Naive thymus-derived CD8-positive, alpha-beta T cell (primary cell): ENCODE data around the gene TMEM242. TPM values are rescaled to one million over a fixed set of nuclear protein-coding genes. Genes with fewer than 3 reads are reported as not detected.
A peak's percentile ranks its signal among the peaks of the same experiment; 100 is the strongest.

Source experiments
- ATAC-seq, 2 donors: fragments of 150-1000 bp; cut with Tn5 transposase in 1 of 2; sonication (Bioruptor Pico), chemical (Tn5 transposase) in 1 of 2; 1 replicate in 1 of 2; 2 replicates in 1 of 2; pipeline ENCODE4 v1.10.0; 2021; ENCODE audit warnings: mild to moderate bottlenecking in 2 of 2, moderate library complexity in 2 of 2
- POLR2A ChIA-PET: fragments of 350-600 bp; sonication (Branson Sonifier 250); formaldehyde crosslinking; loops from one replicate; lab custom pipeline; 2021; ENCODE audit warnings: antibody characterized with exemption; lab: Charles Lee
- DNase-seq, 10 donors: peaks; one replicate each; pipeline versions ENCODE4 v3.0.0 to v3.0.0-alpha.2; 2020 to 2022
- H3K27ac Mint-ChIP-seq, 10 donors: one replicate each; pipeline ENCODE4 v1.8.0; 2020 to 2022; ENCODE audit warnings: mild to moderate bottlenecking in 10 of 10, mixed read lengths in 10 of 10, moderate library complexity in 4 of 10, inconsistent platforms in 1 of 10
- H3K27me3 Mint-ChIP-seq, 5 donors: one replicate each; pipeline ENCODE4 v1.8.0; 2021 to 2022; ENCODE audit warnings: mixed read lengths in 5 of 5
- H3K36me3 Mint-ChIP-seq, 3 donors: one replicate each; pipeline ENCODE4 v1.8.0; 2020 to 2022; ENCODE audit warnings: mixed read lengths in 3 of 3, mild to moderate bottlenecking in 2 of 3, inconsistent platforms in 1 of 3
- H3K4me1 Mint-ChIP-seq, 4 donors: one replicate each; pipeline ENCODE4 v1.8.0; 2021 to 2022; ENCODE audit warnings: mixed read lengths in 4 of 4
- H3K4me3 Mint-ChIP-seq, 10 donors: one replicate each; pipeline ENCODE4 v1.8.0; 2020 to 2022; ENCODE audit warnings: mild to moderate bottlenecking in 10 of 10, mixed read lengths in 10 of 10, moderate library complexity in 6 of 10, inconsistent platforms in 1 of 10
- H3K9me3 Mint-ChIP-seq, 9 donors: one replicate each; pipeline ENCODE4 v1.8.0; 2020 to 2022; ENCODE audit warnings: mixed read lengths in 9 of 9, mild to moderate bottlenecking in 3 of 9, inconsistent platforms in 1 of 9, moderate library complexity in 1 of 9
- polyA plus RNA-seq, 3 donors: library from polyadenylated mRNA; unstranded; fragments of 300-500 nt; fragmentation: Illumina TruSeq; gene quantifications; one replicate each; pipeline ENCODE4 v1.2.3, GENCODE V29; 2021
- total RNA-seq, 8 experiments: library from RNA in 2 of 8; stranded (reverse) in 2 of 8; gene quantifications; one replicate each; pipeline ENCODE4 v1.2.3 and lab custom pipeline; 2021 to 2026

The TMEM242 gene
- total and polyA plus RNA-seq, 5 experiments from 2014 or later, result 9.5 to 14.4 (median 13.0) TPM

DNA sequence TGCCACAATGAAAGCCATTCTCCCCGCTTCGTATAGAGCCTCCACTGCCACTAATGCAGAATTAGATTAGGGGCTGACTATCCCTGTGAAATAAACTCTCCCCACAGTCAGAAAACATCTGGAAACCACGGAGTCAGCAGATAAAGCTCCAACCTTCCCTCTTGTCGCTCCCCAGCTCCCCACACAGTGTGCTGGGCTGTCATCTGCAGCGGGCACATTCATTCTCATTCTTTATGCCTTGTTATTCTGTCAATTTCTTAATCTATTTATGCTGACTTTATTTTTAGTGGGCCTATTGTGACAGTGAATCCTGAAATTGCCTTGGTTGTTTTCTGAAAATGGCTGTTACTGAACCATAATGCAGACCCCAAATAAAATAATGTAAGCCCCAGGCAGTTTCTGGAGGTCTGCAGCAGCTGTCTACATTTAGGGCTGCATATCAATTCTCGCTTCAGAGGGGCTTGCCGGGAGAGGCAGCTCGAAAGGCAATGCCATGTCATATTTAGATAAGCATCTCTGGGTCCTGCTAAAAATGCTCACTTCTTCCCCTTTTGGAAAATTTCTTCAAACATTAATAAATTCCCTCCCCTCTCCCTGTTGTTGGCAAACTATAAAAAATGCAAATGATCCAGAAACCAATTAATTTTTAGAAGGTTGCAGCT, 71.6 kb downstream of the TMEM242 start:
- POLR2A ChIA-PET, result no interaction called here

DNA sequence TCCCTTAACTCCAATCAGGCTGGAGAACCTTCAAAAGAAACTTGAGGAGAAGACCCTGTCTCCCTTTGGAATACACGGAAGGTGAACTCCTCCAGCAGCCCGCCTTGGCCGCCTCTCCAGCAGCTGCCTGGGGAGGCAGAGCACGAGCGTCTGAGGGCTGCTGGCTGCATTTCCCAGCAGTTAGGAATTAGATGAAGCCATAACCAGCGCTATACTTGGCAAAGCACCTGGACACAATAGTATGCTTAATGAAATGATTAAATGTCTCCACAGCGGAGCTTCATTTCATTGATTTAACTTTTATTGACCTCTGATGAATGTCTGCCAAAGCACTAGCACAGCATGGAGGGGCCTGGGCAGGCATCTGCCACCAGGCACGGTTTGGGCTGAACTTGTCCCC, 73.5 kb downstream of the TMEM242 start:
- H3K36me3 Mint-ChIP-seq, result peaks cover 0 to 6% (median 5%) of the 10 kb centered on the region in 3 donors
- peaks cover 0 to 16% (median 9%) of the 10 kb centered on the region in 5 donors for H3K27me3 Mint-ChIP-seq
- H3K27ac Mint-ChIP-seq, result no peak overlapping the region
- POLR2A ChIA-PET, result interaction anchor here (0.6 kb wide), 1 partner anchor 18 kb away, joined by 3 read pairs; no protein-coding TSS in a partner anchor
- no peak overlapping the region for H3K4me3 Mint-ChIP-seq
- peaks cover 0 to 6% (median 0%) of the 10 kb centered on the region in 4 donors for H3K4me1 Mint-ChIP-seq
- no peak for ATAC-seq
- no peak for DNase-seq
- H3K9me3 Mint-ChIP-seq, result peaks cover 0 to 14% (median 6%) of the 10 kb centered on the region in 9 donors

More for the DNA sequence above, 71.6 kb downstream of the TMEM242 start:
- peaks cover 0 to 6% (median 5%) of the 10 kb centered on the region in 3 donors for H3K36me3 Mint-ChIP-seq
- DNase-seq, result no peak
- ATAC-seq, result no peak
- H3K4me1 Mint-ChIP-seq, result peaks cover 0 to 6% (median 0%) of the 10 kb centered on the region in 4 donors
- peak overlapping the region in 1 of 10 donors; percentile 47 for H3K27ac Mint-ChIP-seq
- peaks cover 0 to 14% (median 6%) of the 10 kb centered on the region in 9 donors for H3K9me3 Mint-ChIP-seq
- peaks cover 0 to 29% (median 15%) of the 10 kb centered on the region in 5 donors for H3K27me3 Mint-ChIP-seq
- H3K4me3 Mint-ChIP-seq, result no peak overlapping the region

DNA sequence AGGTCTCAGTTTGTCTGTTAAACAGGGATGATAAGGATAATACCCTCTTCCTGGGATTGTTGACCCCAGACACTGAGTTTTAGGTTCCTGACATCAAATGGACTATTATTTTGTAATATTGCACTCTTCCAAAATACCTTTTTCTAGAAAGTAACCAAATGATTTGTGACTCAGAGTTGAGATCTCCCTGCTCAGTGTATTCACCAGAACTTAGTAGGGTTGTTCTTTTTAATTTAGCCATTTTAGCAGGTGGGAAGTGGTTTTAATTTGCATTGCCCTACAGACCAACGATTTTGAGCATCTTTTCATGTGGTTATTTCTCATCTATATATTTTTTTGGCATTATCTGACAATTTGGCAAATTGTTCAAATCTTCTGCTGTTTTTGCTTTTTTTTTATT, 75.1 kb downstream of the TMEM242 start:
- H3K4me1 Mint-ChIP-seq, result no peaks in the 10 kb centered on the region
- no peak overlapping the region for H3K27ac Mint-ChIP-seq
- POLR2A ChIA-PET, result no interaction called here

DNA sequence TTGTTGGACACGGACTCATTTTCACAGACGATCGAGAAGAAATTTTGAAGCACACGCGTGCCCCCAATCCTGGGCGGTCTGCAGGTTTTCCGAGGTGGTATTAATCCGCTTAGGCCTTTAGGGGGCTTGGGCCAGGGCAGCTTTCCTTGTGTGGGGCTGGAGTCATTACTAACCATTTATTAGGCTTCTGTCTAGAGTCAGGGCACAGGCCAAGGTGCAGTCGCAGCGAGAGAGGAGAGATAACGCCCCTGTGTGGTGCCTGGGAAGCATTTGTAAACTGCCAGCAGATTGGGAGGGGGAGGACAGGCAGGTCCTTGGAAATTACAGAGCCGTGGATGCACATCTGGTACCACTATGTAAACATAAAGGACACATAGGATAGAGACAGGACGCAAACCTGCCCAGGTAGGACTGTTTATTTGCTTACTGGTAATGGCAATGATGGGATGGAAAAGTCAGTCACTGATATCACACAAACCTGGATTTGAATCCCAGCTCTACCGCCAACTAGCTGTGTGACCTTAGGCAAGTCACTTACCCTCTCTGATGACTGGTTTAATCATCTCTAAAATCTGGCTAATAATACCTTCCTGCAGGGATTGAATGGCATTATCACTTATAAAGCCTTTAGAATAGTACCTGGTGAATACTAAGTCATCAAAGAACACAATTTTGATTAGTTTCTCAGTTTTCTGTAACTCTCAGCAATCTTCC, 76.4 kb downstream of the TMEM242 start:
- DNase-seq (no peak), ATAC-seq (no peak)
- Mint-ChIP-seq H3K27ac (peak overlapping the region in 1 of 10 donors; percentile 5), H3K4me3 (no peak overlapping the region), H3K27me3 (peaks cover 0 to 9% (median 3%) of the 10 kb centered on the region in 5 donors), H3K4me1 (peaks cover 0 to 2% (median 0%) of the 10 kb centered on the region in 4 donors), H3K9me3 (peaks cover 4 to 14% (median 9%) of the 10 kb centered on the region in 9 donors), H3K36me3 (peaks cover 0 to 6% (median 5%) of the 10 kb centered on the region in 3 donors)
- POLR2A ChIA-PET, result no interaction called here

More for the DNA sequence above, 75.1 kb downstream of the TMEM242 start:
- Mint-ChIP-seq H3K36me3 (peaks cover 0 to 6% (median 5%) of the 10 kb centered on the region in 3 donors), H3K9me3 (peaks cover 4 to 14% (median 9%) of the 10 kb centered on the region in 9 donors), H3K4me3 (no peak overlapping the region), H3K27me3 (peaks cover 0 to 14% (median 3%) of the 10 kb centered on the region in 5 donors)
- ATAC-seq (no peak), DNase-seq (no peak)

DNA sequence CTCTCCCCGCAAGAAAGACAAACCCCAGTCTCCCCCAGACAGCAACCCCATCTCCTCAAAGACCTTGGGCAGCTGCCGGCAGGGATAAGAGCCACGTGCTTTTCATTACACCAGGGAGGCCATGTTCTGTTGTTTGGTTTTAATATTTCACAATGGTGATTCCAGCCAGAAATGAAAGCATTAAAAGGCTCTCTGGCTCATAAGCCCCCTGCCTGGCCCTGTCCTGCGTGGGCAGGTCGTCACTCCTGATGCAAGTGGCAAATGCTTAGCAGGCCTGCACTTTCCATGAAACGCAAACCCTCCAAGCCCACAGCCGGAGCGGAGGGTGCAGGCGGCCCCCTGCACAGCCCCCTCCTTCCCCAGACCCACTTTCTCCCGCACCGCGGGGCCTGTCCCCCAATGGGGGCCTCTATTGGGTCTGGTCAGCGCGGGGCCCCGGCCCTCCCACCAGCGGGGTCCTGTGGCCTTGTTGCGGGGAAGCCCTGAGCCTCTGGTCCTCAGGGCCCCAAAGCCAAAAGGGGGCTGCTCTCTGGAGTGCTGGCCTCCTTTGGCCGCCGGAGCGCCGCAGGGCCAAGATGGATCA, 77.2 kb downstream of the TMEM242 start:
- no peak overlapping the region for H3K4me3 Mint-ChIP-seq
- ATAC-seq, result no peak
- POLR2A ChIA-PET, result no interaction called here
- peaks cover 0 to 2% (median 0%) of the 10 kb centered on the region in 4 donors for H3K4me1 Mint-ChIP-seq
- peaks cover 0 to 7% (median 2%) of the 10 kb centered on the region in 5 donors for H3K27me3 Mint-ChIP-seq
- no peak overlapping the region for H3K27ac Mint-ChIP-seq
- H3K36me3 Mint-ChIP-seq, result peaks cover 0 to 6% (median 5%) of the 10 kb centered on the region in 3 donors
- H3K9me3 Mint-ChIP-seq, result peaks cover 4 to 14% (median 9%) of the 10 kb centered on the region in 9 donors
- no peak for DNase-seq

DNA sequence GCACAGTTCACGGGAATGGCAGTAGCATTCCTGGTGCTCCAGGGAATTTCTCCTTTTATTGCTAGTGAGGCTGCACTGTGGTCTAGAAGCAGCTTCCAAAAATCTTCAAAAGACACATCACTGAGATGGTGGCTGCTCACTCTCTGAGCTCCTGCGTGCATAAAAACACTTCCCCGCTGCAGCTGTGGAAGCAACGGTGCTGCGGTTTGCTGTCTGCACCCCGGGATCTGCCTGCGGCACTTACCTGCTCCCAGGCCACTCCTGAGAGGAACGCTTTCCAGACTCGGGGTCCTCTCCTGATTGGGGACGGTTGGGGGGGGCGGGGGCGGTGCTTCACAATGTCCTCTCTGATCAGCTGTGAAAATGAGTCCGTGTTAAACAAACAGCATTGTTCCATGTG, 77.9 kb downstream of the TMEM242 start:
- Mint-ChIP-seq H3K9me3 (peaks cover 4 to 14% (median 9%) of the 10 kb centered on the region in 9 donors), H3K36me3 (peaks cover 0 to 6% (median 5%) of the 10 kb centered on the region in 3 donors)
- POLR2A ChIA-PET, result no interaction called here

DNA sequence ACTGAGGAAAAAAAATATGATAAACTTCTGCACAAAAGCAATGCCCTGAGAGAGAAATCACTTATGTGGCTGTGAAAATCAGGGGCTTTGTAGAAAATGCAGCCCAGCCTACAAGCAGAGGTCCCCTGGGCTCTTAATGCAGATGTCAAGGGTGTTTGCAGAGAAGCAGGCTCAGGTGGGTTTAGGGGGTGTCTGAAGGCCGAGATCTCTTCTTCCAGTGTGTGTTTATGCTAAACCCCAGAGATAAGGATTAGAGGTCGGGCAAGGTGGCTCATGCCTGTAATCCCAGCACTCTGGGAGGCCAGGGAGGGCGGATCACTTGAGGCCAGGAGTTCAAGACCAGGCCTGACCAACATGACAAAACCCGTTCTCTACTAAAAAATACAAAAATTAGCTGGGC, 78.5 kb downstream of the TMEM242 start:
- H3K27ac Mint-ChIP-seq, result no peak overlapping the region
- peaks cover 0 to 6% (median 2%) of the 10 kb centered on the region in 5 donors for H3K27me3 Mint-ChIP-seq
- no peak for ATAC-seq
- peaks cover 0 to 2% (median 0%) of the 10 kb centered on the region in 4 donors for H3K4me1 Mint-ChIP-seq
- no peak for DNase-seq
- peaks cover 4 to 14% (median 9%) of the 10 kb centered on the region in 9 donors for H3K9me3 Mint-ChIP-seq
- no peak overlapping the region for H3K4me3 Mint-ChIP-seq
- H3K36me3 Mint-ChIP-seq, result peaks cover 0 to 6% (median 5%) of the 10 kb centered on the region in 3 donors
- POLR2A ChIA-PET, result no interaction called here

More for the DNA sequence above, 77.9 kb downstream of the TMEM242 start:
- Mint-ChIP-seq H3K27me3 (peaks cover 0 to 5% (median 2%) of the 10 kb centered on the region in 5 donors), H3K4me3 (no peak overlapping the region), H3K27ac (no peak overlapping the region), H3K4me1 (peaks cover 0 to 2% (median 0%) of the 10 kb centered on the region in 4 donors)
- ATAC-seq (no peak), DNase-seq (no peak)

DNA sequence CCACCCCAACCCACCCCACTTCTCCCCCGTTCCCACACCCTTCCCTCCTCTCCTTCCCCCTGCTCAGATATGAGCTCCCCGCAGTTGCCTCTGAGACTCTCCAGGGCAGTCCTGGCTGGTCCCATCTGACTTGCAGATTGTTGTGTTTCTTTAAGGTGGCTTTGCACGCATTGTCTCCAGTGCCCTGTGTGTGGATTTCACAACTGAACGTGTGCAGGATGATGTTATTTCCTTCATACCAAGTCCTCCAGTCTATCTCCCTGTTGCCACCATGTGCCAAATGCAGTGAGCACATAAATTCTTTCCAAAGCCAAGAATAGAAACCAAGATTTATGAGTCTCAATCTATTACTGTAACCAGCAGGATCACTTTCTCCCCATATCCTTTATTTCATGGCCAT, 79.1 kb downstream of the TMEM242 start:
- H3K4me3 Mint-ChIP-seq, result no peak overlapping the region
- H3K27ac Mint-ChIP-seq, result no peak overlapping the region
- peaks cover 0 to 9% (median 2%) of the 10 kb centered on the region in 5 donors for H3K27me3 Mint-ChIP-seq
- DNase-seq (no peak), ATAC-seq (no peak)
- peaks cover 0 to 6% (median 5%) of the 10 kb centered on the region in 3 donors for H3K36me3 Mint-ChIP-seq
- POLR2A ChIA-PET, result no interaction called here
- H3K9me3 Mint-ChIP-seq, result peaks cover 4 to 12% (median 6%) of the 10 kb centered on the region in 9 donors
- peaks cover 0 to 2% (median 0%) of the 10 kb centered on the region in 4 donors for H3K4me1 Mint-ChIP-seq

DNA sequence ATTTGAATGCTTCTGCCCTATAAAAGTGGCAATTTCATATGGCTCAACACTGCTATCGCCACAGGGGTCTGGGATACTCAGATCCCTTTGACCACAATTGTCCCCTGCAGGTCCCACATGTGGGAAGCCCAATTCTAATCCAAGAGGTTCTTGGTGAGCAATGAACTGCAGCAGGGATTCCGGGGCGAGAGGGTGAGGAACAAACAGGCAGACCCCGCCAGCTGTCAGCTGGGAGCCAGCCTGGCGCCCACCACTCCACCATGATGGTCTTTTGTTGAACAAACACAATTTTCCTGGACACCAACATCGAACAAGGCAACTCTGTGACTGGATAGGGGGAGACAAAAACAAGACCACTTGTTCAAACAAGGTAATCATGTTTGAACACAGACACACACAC, 80.5 kb downstream of the TMEM242 start:
- POLR2A ChIA-PET, result no interaction called here
- peaks cover 0 to 3% (median 0%) of the 10 kb centered on the region in 4 donors for H3K4me1 Mint-ChIP-seq
- no peak overlapping the region for H3K4me3 Mint-ChIP-seq
- no peaks in the 10 kb centered on the region for H3K36me3 Mint-ChIP-seq
- H3K9me3 Mint-ChIP-seq, result peaks cover 0 to 21% (median 0%) of the 10 kb centered on the region in 9 donors
- no peak for DNase-seq
- peaks cover 0 to 12% (median 6%) of the 10 kb centered on the region in 5 donors for H3K27me3 Mint-ChIP-seq
- H3K27ac Mint-ChIP-seq, result peak overlapping the region in 1 of 10 donors; percentile 57
- no peak for ATAC-seq

DNA sequence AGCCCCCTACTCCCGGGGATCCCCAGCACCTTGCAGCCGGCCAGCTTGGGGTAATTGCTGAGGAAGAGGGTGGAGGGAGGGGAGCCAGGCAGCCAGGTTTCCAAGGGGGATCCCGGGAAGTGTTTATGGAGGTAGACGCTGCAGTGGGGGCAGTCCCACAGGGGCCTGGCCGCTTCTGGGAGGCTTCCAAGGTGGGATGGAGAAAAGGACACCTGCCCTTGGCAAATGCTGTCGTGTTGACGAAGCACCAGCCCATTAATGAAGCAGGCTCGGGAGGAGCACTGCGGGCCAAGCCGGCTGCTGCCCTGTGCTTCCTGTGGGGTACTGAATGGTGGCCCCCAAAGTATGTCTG, 82.4 kb downstream of the TMEM242 start:
- no peak overlapping the region for H3K4me3 Mint-ChIP-seq
- POLR2A ChIA-PET, result no interaction called here

DNA sequence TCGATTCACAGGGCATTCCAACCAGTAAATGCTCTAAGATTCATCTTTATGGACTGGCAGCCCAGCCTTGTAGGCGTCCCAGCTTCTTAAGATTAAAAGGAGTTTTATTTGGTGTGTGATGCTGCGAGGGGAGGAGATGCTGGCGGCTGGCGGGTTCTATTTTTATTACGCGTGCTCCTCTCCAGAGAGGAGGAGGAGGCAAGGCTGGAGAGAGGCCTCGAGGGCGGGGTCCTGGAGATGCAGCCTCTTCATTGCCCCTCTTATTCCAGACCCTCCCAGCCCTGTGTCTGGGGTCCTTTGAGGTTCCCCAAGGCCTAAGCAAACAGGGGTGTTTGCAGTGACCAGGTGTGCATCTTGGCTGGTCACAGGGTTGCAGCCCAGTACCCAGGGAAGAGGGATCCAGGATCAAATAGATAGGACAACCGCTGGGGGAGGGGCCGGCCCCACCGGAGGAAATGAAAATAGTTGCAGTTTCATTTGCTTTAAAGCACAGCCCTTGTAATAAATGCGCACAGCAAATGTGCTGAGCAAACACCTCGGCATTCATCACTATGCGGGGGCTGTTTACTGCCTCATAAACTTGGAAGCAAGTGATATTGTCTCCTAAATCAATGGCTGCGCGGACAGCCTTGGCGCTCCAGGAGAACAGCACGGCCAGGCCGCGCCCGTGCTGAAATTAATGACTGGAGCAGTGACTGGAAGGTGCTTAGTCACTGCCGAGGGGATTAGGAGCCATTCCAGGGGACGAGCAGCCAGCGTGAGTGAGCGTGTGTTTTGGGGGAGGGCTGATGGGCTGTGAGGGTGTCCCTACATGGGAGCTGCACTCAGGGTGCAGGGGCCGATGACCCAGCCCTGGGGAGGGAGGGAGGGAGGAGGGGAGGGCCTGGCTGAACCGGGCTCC, 83.0 kb downstream of the TMEM242 start:
- peaks cover 0 to 23% (median 0%) of the 10 kb centered on the region in 9 donors for H3K9me3 Mint-ChIP-seq
- peaks cover 8 to 24% (median 17%) of the 10 kb centered on the region in 5 donors for H3K27me3 Mint-ChIP-seq
- POLR2A ChIA-PET, result no interaction called here
- H3K36me3 Mint-ChIP-seq, result no peaks in the 10 kb centered on the region
- no peak overlapping the region for H3K27ac Mint-ChIP-seq
- no peak for ATAC-seq
- peak overlapping the region in 2 of 10 donors; percentile 16 to 58 for H3K4me3 Mint-ChIP-seq
- no peak for DNase-seq
- H3K4me1 Mint-ChIP-seq, result peaks cover 5 to 13% (median 7%) of the 10 kb centered on the region in 4 donors

More for the DNA sequence above, 82.4 kb downstream of the TMEM242 start:
- Mint-ChIP-seq H3K27ac (no peak overlapping the region), H3K9me3 (peaks cover 0 to 23% (median 0%) of the 10 kb centered on the region in 9 donors), H3K4me1 (peaks cover 0 to 8% (median 2%) of the 10 kb centered on the region in 4 donors), H3K36me3 (no peaks in the 10 kb centered on the region), H3K27me3 (peaks cover 2 to 19% (median 12%) of the 10 kb centered on the region in 5 donors)
- no peak for ATAC-seq
- no peak for DNase-seq

DNA sequence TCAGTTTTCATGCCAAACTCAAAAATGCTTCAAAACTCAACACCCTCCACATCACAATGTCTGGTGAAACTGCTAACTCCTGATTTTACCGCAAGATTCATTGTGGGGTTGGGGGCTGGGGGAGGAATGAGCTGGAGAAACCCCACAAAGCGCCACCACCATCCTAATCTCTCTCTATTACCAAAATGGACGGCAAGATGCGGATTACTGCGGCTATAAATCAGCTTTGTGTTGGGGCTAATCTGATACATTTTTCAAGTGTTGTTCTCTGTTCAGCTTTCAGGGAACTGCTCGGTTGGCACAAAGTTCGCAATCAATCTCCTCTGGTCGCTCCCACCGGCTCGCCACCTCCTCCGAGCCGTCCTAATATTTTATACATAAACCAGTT, 83.7 kb downstream of the TMEM242 start:
- ATAC-seq (no peak), DNase-seq (no peak)
- Mint-ChIP-seq H3K27ac (no peak overlapping the region), H3K4me1 (peaks cover 9 to 20% (median 10%) of the 10 kb centered on the region in 4 donors), H3K27me3 (peaks cover 12 to 29% (median 21%) of the 10 kb centered on the region in 5 donors), H3K4me3 (no peak overlapping the region), H3K9me3 (peaks cover 0 to 23% (median 0%) of the 10 kb centered on the region in 9 donors), H3K36me3 (no peaks in the 10 kb centered on the region)
- POLR2A ChIA-PET, result no interaction called here
